Stimulated activated naive B cell treated with anti-CD40 and anti-IgM and Interleukin-4, amounts not matched to agents 10 μg/mL and 1 μg/mL and 100 μg/mL, for 72 hours (primary cell): Measurements from ENCODE around the gene GNAZ.
A peak's percentile ranks its signal among the peaks of the same experiment; 100 is the strongest.

Source experiments
- ATAC-seq, 2 donors: fragments of 150-1000 bp; cut with Tn5 transposase; replicated peaks; 2 replicates each; pipeline ENCODE4 v1.10.0; 2021; ENCODE audit warnings: moderate library complexity in 1 of 2
- DNase-seq: peaks from one replicate; pipeline ENCODE4 v3.0.0; 2021
- H3K27ac Mint-ChIP-seq: one replicate; pipeline ENCODE4 v1.8.0; 2022; ENCODE audit warnings: mild to moderate bottlenecking, mixed read lengths
- H3K27me3 Mint-ChIP-seq, 2 donors: one replicate each; pipeline ENCODE4 v1.8.0; 2022; ENCODE audit warnings: mixed read lengths in 2 of 2
- H3K36me3 Mint-ChIP-seq, 2 donors: one replicate each; pipeline ENCODE4 v1.8.0; 2022; ENCODE audit warnings: mixed read lengths in 2 of 2, mild to moderate bottlenecking in 1 of 2
- H3K4me1 Mint-ChIP-seq, 2 donors: one replicate each; pipeline ENCODE4 v1.8.0; 2022; ENCODE audit warnings: mixed read lengths in 2 of 2, mild to moderate bottlenecking in 1 of 2
- H3K4me3 Mint-ChIP-seq, 2 donors: one replicate each; pipeline ENCODE4 v1.8.0; 2022; ENCODE audit warnings: mild to moderate bottlenecking in 2 of 2, mixed read lengths in 2 of 2, moderate library complexity in 1 of 2
- H3K9me3 Mint-ChIP-seq, 2 donors: one replicate each; pipeline ENCODE4 v1.8.0; 2022; ENCODE audit warnings: mixed read lengths in 2 of 2, mild to moderate bottlenecking in 1 of 2

The GNAZ gene

DNA sequence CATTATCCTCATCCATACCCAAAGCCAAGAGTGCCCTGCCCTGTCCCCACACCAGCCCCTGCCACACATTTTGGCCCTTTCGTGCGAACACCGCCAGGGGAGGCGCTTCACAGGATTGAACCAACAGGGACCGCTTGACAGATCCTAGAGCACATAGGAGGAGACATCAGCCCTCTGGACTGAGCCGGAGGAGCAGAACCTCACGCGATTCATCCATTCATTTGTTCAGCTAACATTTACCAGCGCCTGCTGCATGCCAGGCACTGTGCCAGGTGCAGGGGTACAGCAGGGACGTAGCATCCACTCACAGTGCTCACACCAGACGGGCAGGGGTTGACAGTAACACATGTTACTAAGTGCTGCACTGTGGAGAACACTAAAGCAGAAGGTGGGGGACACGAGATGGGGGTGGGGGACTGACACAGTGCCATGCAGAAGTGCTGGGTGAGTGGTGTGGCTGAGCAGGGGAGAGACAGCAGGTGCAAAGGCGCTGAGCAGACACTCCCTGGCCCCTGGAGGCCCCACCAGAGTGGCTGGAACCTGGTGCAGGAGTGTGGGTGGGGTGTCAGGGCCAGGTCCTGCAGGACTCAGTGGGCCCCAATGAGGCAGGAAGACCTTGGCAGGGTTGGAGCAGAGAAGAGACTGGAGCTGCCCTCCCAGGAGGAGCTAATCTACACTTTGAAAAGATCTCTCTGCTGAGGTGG, 3.4 kb downstream of the GNAZ start:
- peak overlapping the region; percentile 21 for H3K27ac Mint-ChIP-seq
- ATAC-seq (no peak), DNase-seq (no peak)
- peaks cover 0 to 13% of the 10 kb centered on the region in 2 donors for H3K27me3 Mint-ChIP-seq
- no peaks in the 10 kb centered on the region for H3K9me3 Mint-ChIP-seq
- no peak overlapping the region for H3K4me3 Mint-ChIP-seq
- peaks cover 0 to 4% of the 10 kb centered on the region in 2 donors for H3K36me3 Mint-ChIP-seq
- peaks cover 31 to 52% of the 10 kb centered on the region in 2 donors for H3K4me1 Mint-ChIP-seq

DNA sequence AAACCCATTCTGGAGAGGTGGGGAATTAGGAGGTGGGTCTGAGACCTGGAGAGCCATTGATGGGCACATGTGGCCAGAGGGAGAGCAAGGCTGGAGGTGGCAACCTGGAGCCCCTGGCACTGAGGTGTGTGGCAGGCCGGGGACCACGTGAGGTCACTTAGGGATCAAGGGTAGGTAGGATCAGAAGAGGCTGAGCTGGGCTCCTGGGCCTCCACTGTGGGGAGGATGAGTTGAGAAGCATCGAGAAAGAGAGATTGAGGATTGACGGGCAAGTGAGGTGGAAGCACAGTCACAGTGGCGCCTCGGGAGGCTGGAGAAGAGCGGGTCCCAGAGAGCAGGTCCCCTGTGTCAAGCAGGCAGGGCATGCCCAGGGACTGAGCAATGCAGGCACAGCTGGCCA, 4.1 kb downstream of the GNAZ start:
- Mint-ChIP-seq H3K4me3 (no peak overlapping the region), H3K36me3 (peaks cover 0 to 4% of the 10 kb centered on the region in 2 donors), H3K4me1 (peaks cover 35 to 50% of the 10 kb centered on the region in 2 donors), H3K9me3 (no peaks in the 10 kb centered on the region), H3K27ac (peak overlapping the region; percentile 7), H3K27me3 (peaks cover 0 to 13% of the 10 kb centered on the region in 2 donors)
- no peak for ATAC-seq
- no peak for DNase-seq

DNA sequence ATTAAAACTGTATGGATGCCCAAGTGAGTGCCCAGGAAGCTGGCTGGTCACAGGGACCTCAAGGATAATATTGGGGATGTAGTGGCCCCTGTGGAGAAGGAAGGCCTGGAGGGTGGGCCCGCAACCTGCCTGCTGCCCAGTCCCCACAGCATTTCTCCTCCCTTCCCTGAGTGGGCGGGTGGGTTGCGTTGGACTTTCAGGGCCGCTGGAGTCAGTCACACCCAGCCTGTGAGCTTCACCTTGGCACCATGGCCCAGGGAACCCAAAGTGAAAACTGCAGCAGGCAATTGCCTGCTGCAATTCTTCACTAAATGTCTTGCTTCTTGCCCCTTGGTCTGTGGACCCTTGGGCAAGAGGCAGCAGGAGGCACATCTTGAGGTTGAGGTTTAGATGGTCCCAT, 4.7 kb downstream of the GNAZ start:
- Mint-ChIP-seq H3K27ac (no peak overlapping the region), H3K36me3 (peaks cover 0 to 4% of the 10 kb centered on the region in 2 donors), H3K4me1 (peaks cover 35 to 46% of the 10 kb centered on the region in 2 donors), H3K4me3 (no peak overlapping the region), H3K27me3 (peaks cover 0 to 13% of the 10 kb centered on the region in 2 donors), H3K9me3 (no peaks in the 10 kb centered on the region)
- DNase-seq (no peak), ATAC-seq (no peak)

DNA sequence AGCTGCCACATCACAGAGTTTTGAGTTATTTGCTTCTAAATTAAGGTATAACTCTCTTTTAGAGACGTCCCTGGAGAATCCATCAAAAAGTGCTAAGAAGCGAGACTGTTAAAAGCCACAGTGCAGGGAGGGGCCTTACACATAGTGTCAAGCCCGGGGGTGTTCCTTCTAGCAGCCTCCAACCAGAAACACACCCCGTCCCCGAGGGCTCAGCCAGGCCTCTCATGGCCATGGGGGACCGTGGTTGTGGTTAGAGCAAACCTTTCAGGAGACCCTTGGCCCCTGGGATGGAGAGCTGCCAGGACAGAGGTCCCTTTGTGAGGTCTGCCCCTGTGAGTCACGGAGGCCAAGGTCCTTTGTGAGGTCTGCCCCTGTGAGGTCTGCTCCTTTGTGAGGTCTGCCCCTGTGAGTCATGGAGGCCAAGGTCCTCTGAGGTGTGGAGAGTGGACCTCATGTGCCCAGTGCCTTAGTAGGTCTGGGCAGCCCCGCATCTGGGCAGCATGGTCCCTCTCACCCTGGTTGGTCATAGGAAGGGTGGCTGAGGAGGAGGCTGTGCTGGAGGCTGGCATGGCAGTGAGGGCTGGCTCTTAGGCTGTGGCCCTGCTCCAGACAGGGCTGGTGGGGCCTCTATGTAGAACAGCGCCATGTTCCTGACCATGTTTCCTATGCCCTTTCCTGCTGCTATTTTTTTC, 5.4 kb downstream of the GNAZ start:
- H3K9me3 Mint-ChIP-seq = no peaks in the 10 kb centered on the region
- peaks cover 38 to 52% of the 10 kb centered on the region in 2 donors for H3K4me1 Mint-ChIP-seq
- no peak overlapping the region for H3K4me3 Mint-ChIP-seq
- H3K27ac Mint-ChIP-seq = no peak overlapping the region
- DNase-seq = no peak
- peaks cover 0 to 4% of the 10 kb centered on the region in 2 donors for H3K36me3 Mint-ChIP-seq
- peak; percentile 32 to 40 for ATAC-seq
- peaks cover 0 to 13% of the 10 kb centered on the region in 2 donors for H3K27me3 Mint-ChIP-seq

DNA sequence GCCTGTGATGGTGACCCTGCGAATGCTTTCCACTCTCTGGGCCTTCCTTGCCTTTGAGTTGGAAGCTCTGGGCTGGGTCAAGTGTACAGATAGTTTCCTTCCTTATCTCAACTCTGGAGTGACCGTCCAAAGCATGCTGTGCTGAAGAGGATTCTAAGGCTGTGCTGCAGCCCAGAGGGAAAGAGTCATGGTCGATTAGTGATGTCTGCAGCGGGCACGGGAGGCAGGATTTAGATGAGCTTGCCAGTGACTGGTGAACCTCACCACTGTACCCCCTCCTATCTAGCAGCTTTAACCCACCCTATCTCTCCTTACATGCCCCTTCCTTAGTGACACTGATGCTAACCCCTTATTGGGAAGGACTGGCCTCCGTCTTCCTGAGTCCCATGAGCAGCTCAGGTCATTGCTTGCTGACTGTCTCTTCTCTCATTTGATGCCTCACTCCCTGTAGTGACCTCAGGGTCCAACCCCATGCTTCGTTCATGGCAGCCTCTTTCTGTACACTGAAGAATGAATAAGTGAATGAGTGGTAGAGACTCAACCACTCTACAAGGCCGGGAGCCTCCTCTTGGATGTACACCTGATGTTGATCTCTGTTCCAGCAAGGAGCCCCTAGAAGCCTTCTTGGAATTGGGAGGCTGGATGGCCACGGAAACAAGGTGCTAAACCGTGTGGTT, 6.7 kb downstream of the GNAZ start:
- no peaks in the 10 kb centered on the region for H3K9me3 Mint-ChIP-seq
- H3K4me1 Mint-ChIP-seq = peaks cover 30 to 47% of the 10 kb centered on the region in 2 donors
- peaks cover 0 to 8% of the 10 kb centered on the region in 2 donors for H3K27me3 Mint-ChIP-seq
- no peak overlapping the region for H3K27ac Mint-ChIP-seq
- H3K36me3 Mint-ChIP-seq = peaks cover 0 to 4% of the 10 kb centered on the region in 2 donors
- no peak for DNase-seq
- H3K4me3 Mint-ChIP-seq = no peak overlapping the region
- ATAC-seq = no peak

DNA sequence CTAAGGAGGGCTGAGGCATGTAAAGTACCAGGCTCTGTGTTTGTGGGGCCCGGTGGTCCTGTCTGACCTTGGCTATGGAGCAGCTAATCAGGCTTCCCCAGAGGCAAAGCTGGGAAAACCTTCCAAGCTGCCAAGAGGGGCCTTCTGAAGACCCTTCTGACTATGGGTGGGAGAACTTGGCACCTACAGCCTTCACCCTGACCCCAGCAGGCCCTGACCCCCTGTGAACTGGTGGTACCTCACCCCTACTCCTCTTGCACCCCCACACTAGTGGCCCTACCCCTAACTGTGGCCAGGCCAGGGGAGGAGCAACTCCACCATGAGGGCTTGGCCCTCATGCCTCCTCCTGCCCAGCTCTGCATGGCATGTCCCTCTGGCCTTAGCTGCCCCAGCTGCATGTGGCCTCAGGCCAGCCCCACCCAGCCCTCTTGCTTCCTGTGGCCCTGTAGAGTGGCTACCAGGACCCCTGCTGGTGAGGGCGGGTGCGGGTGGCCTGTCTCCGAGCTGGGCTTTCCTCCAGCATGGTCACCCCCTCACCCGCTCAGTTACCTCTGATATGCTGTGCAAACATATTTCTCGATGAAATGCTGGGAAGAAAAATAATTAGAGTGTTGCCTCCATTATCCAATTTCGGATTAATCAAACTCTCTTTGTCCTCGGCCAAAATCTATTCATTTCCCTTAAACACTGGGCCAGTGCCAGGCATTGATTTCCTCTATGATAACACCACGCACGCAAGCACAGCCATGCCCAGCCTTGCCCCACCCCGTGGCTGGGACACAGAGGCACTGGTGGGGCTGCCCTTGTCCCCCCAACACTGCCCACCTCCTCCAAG, 7.5 kb downstream of the GNAZ start:
- no peak for DNase-seq
- H3K9me3 Mint-ChIP-seq = no peaks in the 10 kb centered on the region
- H3K27me3 Mint-ChIP-seq = peaks cover 0 to 8% of the 10 kb centered on the region in 2 donors
- H3K4me3 Mint-ChIP-seq = no peak overlapping the region
- H3K36me3 Mint-ChIP-seq = peaks cover 0 to 4% of the 10 kb centered on the region in 2 donors
- no peak overlapping the region for H3K27ac Mint-ChIP-seq
- ATAC-seq = no peak
- peaks cover 30 to 46% of the 10 kb centered on the region in 2 donors for H3K4me1 Mint-ChIP-seq

DNA sequence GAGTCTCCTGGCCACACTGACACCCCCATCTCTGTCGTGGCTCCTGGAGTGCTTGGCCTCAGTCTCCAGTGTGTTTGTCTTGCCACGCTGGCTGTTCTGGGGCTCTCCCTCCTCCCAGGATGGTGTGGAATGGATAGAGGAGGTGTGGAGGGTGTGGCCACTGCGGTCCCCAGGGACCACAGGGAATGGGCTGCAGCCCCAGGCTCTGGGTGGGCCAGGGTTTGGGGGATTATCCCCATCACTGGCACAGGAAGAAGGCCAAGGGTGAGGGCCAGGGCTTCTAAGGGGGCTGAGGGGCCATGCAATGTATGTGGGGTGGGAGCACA, 8.1 kb downstream of the GNAZ start:
- no peaks in the 10 kb centered on the region for H3K9me3 Mint-ChIP-seq
- peaks cover 0 to 8% of the 10 kb centered on the region in 2 donors for H3K27me3 Mint-ChIP-seq
- H3K36me3 Mint-ChIP-seq = peaks cover 0 to under 1% of the 10 kb centered on the region in 2 donors
- no peak for ATAC-seq
- H3K27ac Mint-ChIP-seq = no peak overlapping the region
- DNase-seq = no peak
- H3K4me3 Mint-ChIP-seq = no peak overlapping the region
- H3K4me1 Mint-ChIP-seq = peaks cover 31 to 52% of the 10 kb centered on the region in 2 donors

DNA sequence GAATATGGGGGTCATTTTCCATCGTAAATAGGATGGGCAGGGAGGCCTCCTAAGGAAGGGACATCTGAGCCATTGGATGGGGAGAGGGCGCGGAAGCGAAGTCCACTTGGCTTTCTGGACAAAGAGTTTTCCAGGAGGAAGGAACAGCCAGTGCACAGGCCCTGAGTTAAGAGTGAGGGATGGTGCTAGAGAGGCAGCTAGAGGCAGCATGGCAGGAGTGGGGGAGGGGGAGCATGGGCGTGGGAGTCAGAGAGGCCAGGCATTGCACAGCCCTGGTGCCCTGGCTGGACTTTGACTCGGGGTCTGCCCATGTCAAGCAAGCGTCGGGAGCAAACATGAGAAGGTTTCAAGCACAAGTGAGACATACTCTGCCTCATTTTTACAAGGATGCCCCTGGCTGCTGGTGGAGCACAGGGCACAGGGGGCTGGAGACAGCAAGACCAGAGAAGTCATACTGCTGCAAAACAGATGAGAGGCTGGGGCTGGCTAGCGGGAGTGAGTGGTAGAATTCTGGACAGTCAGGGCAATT, 9.0 kb downstream of the GNAZ start:
- DNase-seq (no peak), ATAC-seq (no peak)
- H3K9me3 Mint-ChIP-seq = no peaks in the 10 kb centered on the region
- H3K4me1 Mint-ChIP-seq = peaks cover 26 to 46% of the 10 kb centered on the region in 2 donors
- peaks cover 0 to 5% of the 10 kb centered on the region in 2 donors for H3K27me3 Mint-ChIP-seq
- H3K4me3 Mint-ChIP-seq = no peak overlapping the region
- no peaks in the 10 kb centered on the region for H3K36me3 Mint-ChIP-seq
- peak overlapping the region; percentile 38 for H3K27ac Mint-ChIP-seq

DNA sequence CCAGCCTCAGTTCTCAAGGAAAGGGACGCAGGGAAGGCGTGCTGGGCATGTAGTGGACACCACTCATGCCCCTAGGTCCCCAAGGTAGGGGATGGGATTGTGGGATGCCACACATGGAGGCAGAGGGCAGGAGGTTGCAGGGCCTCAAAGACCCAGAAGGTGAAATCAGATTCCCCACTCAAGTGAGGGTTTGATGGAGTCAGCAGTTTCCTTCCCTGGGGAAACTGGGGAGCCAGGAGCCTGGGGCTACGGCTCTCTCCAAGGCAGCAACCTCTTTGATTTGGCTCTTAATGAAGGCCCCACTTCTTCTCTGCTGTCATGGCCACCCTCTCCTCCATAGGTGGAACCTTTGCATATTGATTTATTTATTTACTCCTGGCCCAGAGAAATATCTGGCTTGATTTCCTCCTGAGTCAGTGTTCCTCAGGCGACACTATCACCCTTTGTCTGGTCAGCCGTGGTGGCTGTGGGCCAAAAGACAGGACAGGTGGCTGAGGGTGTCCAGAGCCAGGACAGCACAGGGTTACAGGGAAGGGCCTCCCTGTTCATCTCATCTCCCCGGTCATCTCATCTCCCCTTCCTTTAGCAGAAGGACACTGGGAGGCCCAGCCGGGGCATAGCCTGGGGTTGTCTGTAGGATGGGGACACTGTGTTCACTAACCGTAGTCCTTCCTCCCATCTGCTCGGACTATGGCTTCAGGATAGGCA, 9.6 kb downstream of the GNAZ start:
- Mint-ChIP-seq H3K27me3 (no peaks in the 10 kb centered on the region), H3K36me3 (no peaks in the 10 kb centered on the region), H3K27ac (peak overlapping the region; percentile 38), H3K4me3 (no peak overlapping the region), H3K4me1 (peaks cover 19 to 39% of the 10 kb centered on the region in 2 donors), H3K9me3 (no peaks in the 10 kb centered on the region)
- DNase-seq (no peak), ATAC-seq (no peak)

DNA sequence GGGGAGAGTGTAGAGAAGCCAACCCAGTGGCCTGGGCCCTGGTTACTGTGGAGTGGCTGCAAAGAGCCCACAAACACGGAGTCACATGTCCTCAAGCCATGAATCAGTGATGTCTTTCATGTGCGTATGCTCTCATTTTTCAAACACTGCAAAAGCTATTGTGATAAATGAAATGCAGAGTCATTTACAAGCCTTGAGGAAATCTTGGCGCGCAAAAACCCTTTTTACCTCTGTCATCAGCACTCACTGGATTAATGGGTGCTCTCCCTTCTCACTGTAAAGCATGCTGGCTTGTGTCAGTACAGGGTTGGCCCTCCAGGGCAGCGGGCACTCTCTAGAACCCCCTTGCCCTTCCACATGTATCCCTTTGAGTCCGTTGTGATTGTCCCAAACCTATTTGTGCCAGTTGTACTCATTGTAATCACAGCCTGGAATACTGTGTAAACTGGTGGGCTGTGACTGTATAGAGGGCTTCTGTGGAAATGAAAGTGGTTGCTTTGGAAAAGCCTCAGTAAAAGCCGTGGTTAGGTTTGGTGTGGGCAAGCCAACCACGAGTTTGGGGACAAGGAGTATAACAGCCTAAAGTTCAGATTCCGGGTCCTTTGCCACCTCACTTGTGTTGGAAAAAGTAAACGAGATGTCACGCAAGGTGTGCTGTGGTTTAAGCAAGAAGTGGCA, 10.4 kb downstream of the GNAZ start:
- Mint-ChIP-seq H3K27ac (no peak overlapping the region), H3K27me3 (no peaks in the 10 kb centered on the region), H3K4me3 (no peak overlapping the region), H3K4me1 (peaks cover 22 to 33% of the 10 kb centered on the region in 2 donors), H3K36me3 (no peaks in the 10 kb centered on the region), H3K9me3 (no peaks in the 10 kb centered on the region)
- DNase-seq (no peak), ATAC-seq (peak; percentile 63 to 68)

DNA sequence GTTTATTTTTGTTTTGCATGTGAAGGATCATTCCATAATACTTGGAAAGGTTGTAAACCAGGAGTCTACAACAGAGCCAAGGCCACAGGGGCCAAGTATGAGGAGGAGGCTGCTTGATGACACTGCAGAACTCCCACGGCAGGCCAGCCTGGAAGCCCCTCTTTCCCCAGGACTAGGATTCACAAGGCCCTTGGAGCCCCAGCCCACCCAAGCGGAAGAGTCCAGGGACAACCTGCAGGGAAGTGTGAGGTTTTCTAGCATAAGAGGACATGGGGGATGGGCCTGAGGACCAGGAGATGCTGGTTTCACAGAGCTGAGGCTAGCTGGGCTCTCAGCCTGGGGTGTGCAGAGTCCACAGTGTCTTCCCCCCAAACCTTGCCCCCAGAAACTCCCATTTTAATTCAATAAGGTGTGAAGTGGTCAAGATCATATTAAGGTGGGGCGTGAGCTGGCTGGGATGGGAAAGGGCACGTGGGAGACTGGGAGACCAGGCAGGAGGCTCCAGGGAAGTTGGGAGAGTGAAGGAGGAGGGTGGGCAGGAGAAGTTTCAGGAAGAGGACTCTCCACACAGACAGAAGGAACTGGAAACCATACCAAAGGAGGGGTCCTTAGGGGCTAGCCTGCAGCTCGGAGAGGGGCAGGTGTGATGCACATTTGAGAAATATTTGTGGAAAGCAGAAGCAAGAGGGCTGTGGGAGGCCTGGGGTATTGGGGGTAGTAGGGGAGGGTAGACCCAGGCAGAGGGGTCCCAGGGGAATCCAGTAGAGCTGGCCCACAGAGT, 12.4 kb downstream of the GNAZ start:
- no peak for ATAC-seq
- H3K27ac Mint-ChIP-seq = no peak overlapping the region
- H3K9me3 Mint-ChIP-seq = no peaks in the 10 kb centered on the region

DNA sequence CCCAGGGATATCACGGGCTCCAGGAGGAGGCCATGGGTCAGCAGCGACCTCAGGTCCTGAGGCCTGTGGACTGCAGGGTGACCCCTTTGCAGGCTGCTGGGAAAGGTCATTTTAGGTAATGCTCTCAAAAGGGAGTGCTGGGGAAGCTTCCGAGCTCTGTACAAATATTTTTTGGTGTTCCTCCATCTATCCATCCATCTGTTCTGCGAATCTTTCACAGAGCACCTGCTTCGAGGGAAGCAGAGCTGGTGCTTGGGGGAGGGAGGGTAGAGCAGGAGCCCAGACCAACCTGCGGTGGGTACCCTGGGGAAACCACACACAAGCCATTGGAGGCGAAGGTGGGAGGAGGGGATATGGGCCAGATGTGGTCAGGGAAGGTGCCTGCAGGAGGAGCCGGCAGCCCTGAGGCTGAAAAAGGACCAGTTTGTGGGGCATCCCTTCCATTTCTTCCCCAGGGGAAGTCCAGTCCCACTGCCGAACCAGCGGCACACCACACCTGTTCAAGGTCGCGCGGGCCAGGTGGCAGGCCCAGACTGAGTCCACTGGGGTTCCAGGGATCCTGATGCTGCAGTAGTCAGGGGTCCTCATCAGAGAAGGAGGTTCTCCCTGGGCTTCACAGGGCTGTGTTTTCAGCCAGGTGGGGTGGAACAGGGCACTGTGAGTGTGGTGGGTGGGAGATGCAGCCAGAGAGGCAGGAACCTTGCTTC, 13.1 kb downstream of the GNAZ start:
- no peak for DNase-seq
- ATAC-seq = no peak
- no peak overlapping the region for H3K27ac Mint-ChIP-seq
- H3K9me3 Mint-ChIP-seq = no peaks in the 10 kb centered on the region
- no peaks in the 10 kb centered on the region for H3K27me3 Mint-ChIP-seq
- H3K4me3 Mint-ChIP-seq = no peak overlapping the region
- no peaks in the 10 kb centered on the region for H3K36me3 Mint-ChIP-seq
- H3K4me1 Mint-ChIP-seq = peaks cover 38 to 52% of the 10 kb centered on the region in 2 donors

More for the DNA sequence above, 12.4 kb downstream of the GNAZ start:
- Mint-ChIP-seq H3K36me3 (no peaks in the 10 kb centered on the region), H3K4me3 (no peak overlapping the region), H3K27me3 (no peaks in the 10 kb centered on the region), H3K4me1 (peaks cover 37 to 50% of the 10 kb centered on the region in 2 donors)
- no peak for DNase-seq
